ENCODE measurements around the gene DET1.

The DET1 gene

DNA sequence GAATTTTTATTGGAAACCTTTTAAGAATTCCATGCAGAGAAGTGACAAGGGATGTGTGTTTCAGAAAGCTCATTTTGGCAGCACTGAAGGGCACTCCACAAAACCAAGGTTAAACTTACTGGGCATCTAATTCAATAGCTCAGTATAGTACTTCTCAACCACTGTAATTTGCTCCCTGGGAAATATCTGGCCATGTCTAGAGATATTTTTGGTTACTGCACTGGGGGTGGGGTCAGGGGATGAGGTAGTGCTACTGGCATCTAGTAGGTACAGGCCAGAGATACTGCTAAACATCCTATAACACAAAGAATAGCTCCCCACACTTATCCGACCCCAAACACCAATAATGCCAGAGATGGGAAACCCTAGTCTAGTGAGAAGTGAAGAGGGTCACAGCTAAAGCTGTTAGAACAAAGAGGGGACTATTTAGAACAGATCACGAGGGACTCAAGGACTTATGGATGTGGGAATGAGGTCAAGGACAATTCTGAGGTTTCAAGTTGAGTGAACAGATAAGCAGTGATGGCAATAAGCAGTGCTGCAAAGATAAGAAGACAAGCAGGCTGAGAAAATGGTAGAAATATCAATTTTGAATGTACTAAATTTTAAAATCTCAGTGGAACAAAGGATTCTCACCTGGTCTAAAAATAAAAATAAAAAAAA, 82.5 kb downstream of the DET1 start:
- no peak for DNase-seq
